Adrenal gland (tissue), 12 donors: ENCODE data around the gene RETREG1. TPM values are rescaled to one million over a fixed set of nuclear protein-coding genes. Genes with fewer than 3 reads are reported as not detected.

ENCODE experiments used
- DNase-seq, 7 donors: peaks; one replicate each; pipeline ENCODE4 v3.0.0-alpha.2; 2019 to 2020
- H3K27ac ChIP-seq, 5 donors: fragments of 200-600 bp; sonication (generic) in 4 of 5; 1 replicate in 3 of 5; 2 replicates in 2 of 5; pipeline versions ENCODE4 v1.5.1 to v1.8.0; 2016 to 2020; ENCODE audit warnings: mild to moderate bottlenecking in 1 of 5
- H3K27me3 ChIP-seq: fragments of 200-600 bp; 2 replicates; pipeline ENCODE4 v1.8.0; 2021
- H3K36me3 ChIP-seq, 2 donors: fragments of 200-600 bp; replicated peaks in 1 of 2; 1 replicate in 1 of 2; 2 replicates in 1 of 2; pipeline versions ENCODE4 v1.5.1 to v1.8.0; 2018 to 2022
- H3K4me1 ChIP-seq, 2 donors: fragments of 200-600 bp; replicated peaks in 1 of 2; 1 replicate in 1 of 2; 2 replicates in 1 of 2; pipeline versions ENCODE4 v1.5.1 to v1.8.0; 2018 to 2021
- H3K4me3 ChIP-seq, 4 donors: fragments of 200-600 bp; sonication (generic) in 3 of 4; one replicate each; pipeline ENCODE4 v1.5.1; 2016 to 2018
- H3K9me3 ChIP-seq, 3 donors: fragments of 200-600 bp; sonication (generic) in 1 of 3; replicated peaks in 1 of 3; 1 replicate in 2 of 3; 2 replicates in 1 of 3; pipeline versions ENCODE4 v1.5.1 to v1.8.0; 2016 to 2021
- POLR2A ChIP-seq, 2 donors: fragments of 450-650 bp; IDR thresholded peaks; one replicate each; pipeline ENCODE4 v1.6.1; 2017; ENCODE audit warnings: antibody characterized with exemption in 2 of 2, mild to moderate bottlenecking in 2 of 2, moderate library complexity in 1 of 2
- WGBS, 4 donors: extraction: QIAGEN DNeasy Blood & Tissue Kit in 2 of 4; methylation state at CpG; one replicate each; pipeline versions ENCODE4 v1.1.5 to v1.1.7; 2013 to 2017; 5-methylcytosine and 5-hydroxymethylcytosine counted together
- intact Hi-C, 2 donors: fragments of 100-400 bp; cut with DNase I; formaldehyde crosslinking; loops; one replicate each; pipeline versions ENCODE4 v1.14.1 to v1.15.0; 2022 to 2023
- polyA plus RNA-seq, 3 donors: library from polyadenylated mRNA; stranded (reverse); fragments of 200-250 nt in 2 of 3; fragments of 350-450 nt in 1 of 3; fragmentation: Illumina TruSeq in 1 of 3; extraction: RNeasy Lipid Tissue Mini Kit (QIAGEN cat#74804) in 1 of 3; gene quantifications; one replicate each; pipeline ENCODE4 v1.2.3, GENCODE V29; 2013 to 2014
- total RNA-seq, 9 donors: library from RNA; depleted of rRNA in 4 of 9; stranded (reverse); fragments of >200 nt in 4 of 9; fragments of 120-200 nt in 1 of 9; fragmentation: NEBNext Ultra II Directional in 1 of 9; extraction: Animal tissue kit (Norgen Biotek cat#: 25700) in 1 of 9; gene quantifications; one replicate each; pipeline versions ENCODE4 v1.1.0 to v1.2.4, GENCODE V29; 2013 to 2023
- TF ChIP-seq, protein P1 (sequence below), 6 experiments: fragments of 450-650 bp in 4 of 6; fragments of 200-600 bp in 2 of 6; sonication (generic) in 1 of 6; IDR thresholded peaks; 1 replicate in 5 of 6; 2 replicates in 1 of 6; pipeline versions ENCODE4 v1.5.1 to v1.8.0; 2016 to 2021; ENCODE audit warnings: antibody characterized with exemption in 6 of 6, mild to moderate bottlenecking in 2 of 6, moderate library complexity in 1 of 6
- donor health status: healthy with polysubstance abuse.
- donor health status: Bipolar disorder and iron deficiency.
- donor health status: DM: yes; HTN: yes; CAD: no.
- donor health status: DM: no; HTN: no; CAD: no.
- donor health status: DM: no; HTN: no; CAD: no.
- donor health status: DM: yes; HTN: yes; CAD: no.

RETREG1 gene
- total and polyA plus RNA-seq, 12 donors = 0.06 to 5.9 (median 2.1) TPM

DNA sequence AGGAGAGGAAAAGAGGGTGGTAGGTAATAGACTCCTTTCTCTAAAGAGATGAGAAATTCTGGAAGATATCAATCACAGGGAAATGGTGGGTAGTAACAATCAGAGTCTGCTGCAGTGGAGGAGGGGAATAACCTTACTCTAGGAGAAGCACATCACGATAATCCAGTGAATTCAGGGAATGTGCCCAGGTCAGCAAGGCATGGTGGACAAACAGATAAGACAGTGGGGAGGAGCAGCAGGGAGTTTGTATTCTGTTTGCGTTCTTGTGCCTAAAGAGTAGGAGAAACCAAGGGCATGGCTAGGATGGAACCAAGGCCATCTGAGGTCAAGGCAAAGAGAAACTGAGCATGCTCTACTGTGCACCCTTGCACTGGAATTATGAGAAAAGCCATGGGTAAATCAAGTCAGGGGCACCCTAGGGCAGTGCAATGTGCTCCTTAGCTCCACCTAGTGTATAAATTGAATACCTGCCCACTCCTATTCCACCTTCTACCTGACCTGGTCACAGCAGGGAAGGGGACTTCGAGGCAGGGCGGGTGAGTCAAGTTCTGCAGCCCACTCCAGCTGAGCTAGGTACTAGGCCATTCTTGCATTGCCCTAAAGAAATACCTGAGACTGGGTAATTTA is 31.6 kb downstream of the RETREG1 start:
- H3K4me1 ChIP-seq = no peaks in the 10 kb centered on the region
- intact Hi-C loops = no loop called here
- H3K36me3 ChIP-seq = no peaks in the 10 kb centered on the region
- TF ChIP-seq, protein P1, sequence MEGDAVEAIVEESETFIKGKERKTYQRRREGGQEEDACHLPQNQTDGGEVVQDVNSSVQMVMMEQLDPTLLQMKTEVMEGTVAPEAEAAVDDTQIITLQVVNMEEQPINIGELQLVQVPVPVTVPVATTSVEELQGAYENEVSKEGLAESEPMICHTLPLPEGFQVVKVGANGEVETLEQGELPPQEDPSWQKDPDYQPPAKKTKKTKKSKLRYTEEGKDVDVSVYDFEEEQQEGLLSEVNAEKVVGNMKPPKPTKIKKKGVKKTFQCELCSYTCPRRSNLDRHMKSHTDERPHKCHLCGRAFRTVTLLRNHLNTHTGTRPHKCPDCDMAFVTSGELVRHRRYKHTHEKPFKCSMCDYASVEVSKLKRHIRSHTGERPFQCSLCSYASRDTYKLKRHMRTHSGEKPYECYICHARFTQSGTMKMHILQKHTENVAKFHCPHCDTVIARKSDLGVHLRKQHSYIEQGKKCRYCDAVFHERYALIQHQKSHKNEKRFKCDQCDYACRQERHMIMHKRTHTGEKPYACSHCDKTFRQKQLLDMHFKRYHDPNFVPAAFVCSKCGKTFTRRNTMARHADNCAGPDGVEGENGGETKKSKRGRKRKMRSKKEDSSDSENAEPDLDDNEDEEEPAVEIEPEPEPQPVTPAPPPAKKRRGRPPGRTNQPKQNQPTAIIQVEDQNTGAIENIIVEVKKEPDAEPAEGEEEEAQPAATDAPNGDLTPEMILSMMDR (IDR thresholded peaks at IDR 0.05) = peak in 2 of 6 experiments; percentile 7 to 26
- no peak for TF ChIP-seq POLR2A (IDR thresholded peaks at IDR 0.05)
- no peaks in the 10 kb centered on the region for H3K9me3 ChIP-seq
- WGBS, 4 donors = 62 to 73% (median 67%) methylated on average over 4 of the region's 4 CpGs
- no peak overlapping the region for H3K4me3 ChIP-seq
- H3K27me3 ChIP-seq = no peaks in the 10 kb centered on the region
- no peak for DNase-seq
- no peak overlapping the region for H3K27ac ChIP-seq

DNA sequence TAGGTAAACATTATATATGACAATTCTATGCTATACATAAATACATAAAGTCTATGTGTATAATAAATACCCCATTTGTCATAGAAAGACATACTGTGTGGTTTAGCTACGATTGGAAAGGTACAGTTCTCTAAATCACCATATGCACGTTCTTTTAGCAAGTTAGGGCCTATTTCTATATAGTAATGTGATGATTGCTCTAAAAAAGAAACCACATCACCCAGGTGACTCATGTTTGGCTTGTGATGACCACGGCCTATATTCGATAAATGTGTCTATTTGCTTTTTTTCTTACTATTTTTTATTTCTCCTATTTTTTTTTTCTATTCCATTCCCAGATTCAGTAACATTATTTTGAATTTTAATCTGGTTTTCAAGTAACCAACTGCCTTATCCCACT is 34.7 kb downstream of the RETREG1 start:
- no peak for TF ChIP-seq POLR2A (IDR thresholded peaks at IDR 0.05)
- TF ChIP-seq, protein P1 (IDR thresholded peaks at IDR 0.05) = no peak
- Histone ChIP-seq H3K9me3 (no peaks in the 10 kb centered on the region), H3K4me3 (no peak overlapping the region), H3K27ac (no peak overlapping the region), H3K36me3 (no peaks in the 10 kb centered on the region), H3K4me1 (no peaks in the 10 kb centered on the region), H3K27me3 (no peaks in the 10 kb centered on the region)
- no peak for DNase-seq
- 71 to 76% (median 73%) methylated on average over 4 of the region's 4 CpGs for WGBS, 4 donors
- intact Hi-C loops = no loop called here

DNA sequence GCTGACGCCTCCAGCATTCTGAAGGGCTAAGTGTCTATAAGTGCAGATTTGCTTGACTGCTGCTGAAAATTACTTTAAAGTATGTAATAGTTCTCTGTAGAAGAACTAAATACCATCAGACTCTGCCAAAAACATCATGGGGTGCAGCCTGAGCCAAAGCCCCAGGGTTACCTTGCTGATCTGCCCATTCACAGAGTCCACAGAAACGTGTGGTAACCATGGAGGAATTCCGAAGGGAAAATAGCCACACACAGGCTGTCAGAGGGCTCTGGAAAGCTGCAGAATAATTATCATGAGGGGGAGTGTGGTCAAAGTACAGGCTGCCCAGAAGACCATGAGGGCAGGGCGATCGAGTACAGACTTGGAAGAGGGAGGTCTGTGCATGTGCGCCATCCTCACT is 36.4 kb downstream of the RETREG1 start:
- TF ChIP-seq POLR2A (IDR thresholded peaks at IDR 0.05) = no peak
- TF ChIP-seq, protein P1 (IDR thresholded peaks at IDR 0.05) = no peak
- Histone ChIP-seq H3K4me1 (no peaks in the 10 kb centered on the region), H3K4me3 (no peak overlapping the region), H3K36me3 (no peaks in the 10 kb centered on the region), H3K27ac (no peak overlapping the region), H3K27me3 (no peaks in the 10 kb centered on the region), H3K9me3 (no peaks in the 10 kb centered on the region)
- WGBS, 4 donors = 75 to 85% (median 82%) methylated on average over 4 to 6 of the region's 6 CpGs
- intact Hi-C loops = no loop called here
- no peak for DNase-seq

DNA sequence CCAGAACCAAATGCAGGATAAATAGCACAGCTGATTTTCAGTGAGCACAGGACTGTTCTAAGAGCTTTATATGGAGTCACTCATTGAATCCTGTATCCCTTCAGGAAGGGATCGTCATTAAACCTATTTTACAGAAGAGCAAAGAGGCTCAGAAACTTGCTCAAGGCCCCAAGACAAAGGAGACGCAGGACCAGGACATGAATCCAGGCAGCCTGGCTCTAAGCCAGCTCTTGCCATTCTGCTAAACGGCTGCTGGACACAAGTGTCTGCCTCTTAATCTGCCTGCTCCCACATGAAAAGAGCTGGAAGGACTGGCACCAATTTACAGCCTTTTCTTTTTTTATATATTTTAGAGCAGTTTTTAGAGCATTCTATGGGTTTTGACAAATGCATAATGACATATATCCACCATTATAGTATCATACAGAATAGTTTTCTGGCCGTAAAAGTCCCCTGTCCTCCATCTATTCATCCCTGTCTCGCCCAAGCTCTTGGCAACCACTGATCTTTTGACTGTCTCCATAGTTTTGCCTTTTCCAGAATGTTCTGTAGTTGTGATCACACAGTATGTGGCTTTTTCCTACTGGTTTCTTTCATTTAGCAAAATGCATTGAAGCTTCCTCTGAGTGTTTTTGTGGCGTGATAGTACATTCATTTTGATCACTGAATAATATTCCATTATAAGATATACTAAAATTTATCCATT is 37.5 kb downstream of the RETREG1 start:
- no peak overlapping the region for H3K4me3 ChIP-seq
- no peaks in the 10 kb centered on the region for H3K27me3 ChIP-seq
- WGBS, 4 donors = 57 to 70% (median 65%) methylated on average over 6 of the region's 6 CpGs
- TF ChIP-seq, protein P1 (IDR thresholded peaks at IDR 0.05) = no peak
- no peak for TF ChIP-seq POLR2A (IDR thresholded peaks at IDR 0.05)
- intact Hi-C loops = no loop called here
- peak in 4 of 7 donors; percentile 21 to 63 (median 36) for DNase-seq
- H3K9me3 ChIP-seq = no peaks in the 10 kb centered on the region
- H3K4me1 ChIP-seq = no peaks in the 10 kb centered on the region
- H3K36me3 ChIP-seq = no peaks in the 10 kb centered on the region
- no peak overlapping the region for H3K27ac ChIP-seq
